ENCODE results near the gene SDR42E2. TPM values are rescaled to one million over a fixed set of nuclear protein-coding genes. Genes with fewer than 3 reads are reported as not detected.
A peak's percentile ranks its signal among the peaks of the same experiment; 100 is the strongest.

Gene SDR42E2
- total RNA-seq, 1 donor from 2014 or later: not detected

DNA sequence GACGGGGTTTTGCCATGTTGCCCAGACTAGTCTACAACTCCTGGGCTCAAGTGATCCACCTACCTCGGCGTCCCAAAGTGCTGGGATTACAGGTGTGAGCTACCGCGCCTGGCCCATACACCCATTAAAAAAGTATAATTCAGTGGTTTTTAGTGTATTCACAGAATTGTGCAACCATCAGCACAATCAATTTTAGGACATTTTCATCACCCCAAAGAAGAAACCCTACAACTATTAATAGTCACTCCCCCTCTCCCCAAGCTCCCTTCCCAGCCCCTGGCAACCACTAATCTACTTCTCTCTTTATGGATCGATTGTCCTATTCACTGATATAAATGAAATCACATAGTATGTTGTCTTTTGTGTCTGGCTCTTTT lies 39.9 kb downstream of the SDR42E2 start:
- peaks cover 2% of the 10 kb centered on the region for H3K4me1 Mint-ChIP-seq (ENCODE audit: low read depth, unreplicated experiment)
- peaks cover 7% of the 10 kb centered on the region for H3K9me3 Mint-ChIP-seq (ENCODE audit: unreplicated experiment)
- TF ChIP-seq, protein P1, sequence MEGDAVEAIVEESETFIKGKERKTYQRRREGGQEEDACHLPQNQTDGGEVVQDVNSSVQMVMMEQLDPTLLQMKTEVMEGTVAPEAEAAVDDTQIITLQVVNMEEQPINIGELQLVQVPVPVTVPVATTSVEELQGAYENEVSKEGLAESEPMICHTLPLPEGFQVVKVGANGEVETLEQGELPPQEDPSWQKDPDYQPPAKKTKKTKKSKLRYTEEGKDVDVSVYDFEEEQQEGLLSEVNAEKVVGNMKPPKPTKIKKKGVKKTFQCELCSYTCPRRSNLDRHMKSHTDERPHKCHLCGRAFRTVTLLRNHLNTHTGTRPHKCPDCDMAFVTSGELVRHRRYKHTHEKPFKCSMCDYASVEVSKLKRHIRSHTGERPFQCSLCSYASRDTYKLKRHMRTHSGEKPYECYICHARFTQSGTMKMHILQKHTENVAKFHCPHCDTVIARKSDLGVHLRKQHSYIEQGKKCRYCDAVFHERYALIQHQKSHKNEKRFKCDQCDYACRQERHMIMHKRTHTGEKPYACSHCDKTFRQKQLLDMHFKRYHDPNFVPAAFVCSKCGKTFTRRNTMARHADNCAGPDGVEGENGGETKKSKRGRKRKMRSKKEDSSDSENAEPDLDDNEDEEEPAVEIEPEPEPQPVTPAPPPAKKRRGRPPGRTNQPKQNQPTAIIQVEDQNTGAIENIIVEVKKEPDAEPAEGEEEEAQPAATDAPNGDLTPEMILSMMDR (IDR thresholded peaks at IDR 0.05; ENCODE audit: partially characterized antibody, unreplicated experiment): no peak
- no peak overlapping the region for H3K27ac Mint-ChIP-seq (ENCODE audit: unreplicated experiment)
- no peak overlapping the region for H3K4me3 Mint-ChIP-seq (ENCODE audit: unreplicated experiment)
- no peak for DNase-seq
- peaks cover 3% of the 10 kb centered on the region for H3K27me3 Mint-ChIP-seq (ENCODE audit: unreplicated experiment)
- no peaks in the 10 kb centered on the region for H3K36me3 Mint-ChIP-seq (ENCODE audit: unreplicated experiment)

DNA sequence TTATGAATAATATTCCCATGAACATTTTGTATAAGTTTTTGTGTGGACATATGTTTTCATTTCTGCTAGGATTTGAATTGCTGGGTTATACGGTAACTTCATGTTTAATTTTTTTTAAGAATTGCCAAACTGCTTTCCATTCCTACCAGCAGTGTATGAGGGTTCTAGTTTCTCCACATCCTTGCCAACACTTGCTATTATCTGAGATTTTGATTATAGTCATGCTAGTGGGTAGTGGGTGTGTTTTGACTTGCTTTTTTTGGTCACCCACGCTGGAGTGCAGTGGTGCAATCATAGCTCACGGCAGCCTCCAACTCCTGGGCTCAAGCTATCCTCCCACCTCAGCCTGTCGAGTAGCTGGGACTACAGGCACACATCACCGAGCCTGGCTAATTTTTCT lies 40.8 kb downstream of the SDR42E2 start:
- H3K4me3 Mint-ChIP-seq (ENCODE audit: unreplicated experiment): no peak overlapping the region
- H3K27ac Mint-ChIP-seq (ENCODE audit: unreplicated experiment): no peak overlapping the region
- H3K36me3 Mint-ChIP-seq (ENCODE audit: unreplicated experiment): no peaks in the 10 kb centered on the region
- no peak for DNase-seq
- peaks cover 9% of the 10 kb centered on the region for H3K9me3 Mint-ChIP-seq (ENCODE audit: unreplicated experiment)
- peaks cover 8% of the 10 kb centered on the region for H3K4me1 Mint-ChIP-seq (ENCODE audit: low read depth, unreplicated experiment)
- TF ChIP-seq, protein P1 (IDR thresholded peaks at IDR 0.05; ENCODE audit: partially characterized antibody, unreplicated experiment): no peak
- H3K27me3 Mint-ChIP-seq (ENCODE audit: unreplicated experiment): peaks cover 10% of the 10 kb centered on the region

DNA sequence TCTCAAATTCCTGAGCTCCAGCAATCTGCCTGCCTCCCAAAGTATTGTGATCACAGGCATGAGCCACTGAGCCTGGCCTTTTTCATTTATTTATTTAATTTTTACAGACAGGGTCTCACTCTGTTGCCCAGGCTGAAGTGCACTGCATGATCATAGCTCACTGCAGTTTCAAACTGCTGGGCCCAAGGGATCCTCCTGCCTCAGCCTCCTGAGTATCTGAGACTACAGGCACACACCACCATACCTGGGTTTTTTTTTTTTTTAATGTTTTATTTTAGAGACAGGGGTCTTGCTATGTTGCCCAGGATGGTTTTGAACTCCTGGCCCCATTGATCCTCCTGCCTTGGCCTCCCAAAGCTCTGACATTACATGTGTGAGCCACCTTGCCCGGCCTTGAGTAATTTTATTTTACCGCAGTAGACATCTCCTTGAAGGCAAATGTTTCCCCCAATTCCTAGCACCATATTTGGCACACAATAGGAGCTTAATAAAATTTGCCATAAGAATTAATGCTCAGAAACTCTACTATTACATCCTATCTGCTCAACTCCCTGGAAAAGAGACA lies 41.9 kb downstream of the SDR42E2 start:
- peaks cover 10% of the 10 kb centered on the region for H3K27me3 Mint-ChIP-seq (ENCODE audit: unreplicated experiment)
- TF ChIP-seq, protein P1 (IDR thresholded peaks at IDR 0.05; ENCODE audit: partially characterized antibody, unreplicated experiment): no peak
- H3K27ac Mint-ChIP-seq (ENCODE audit: unreplicated experiment): peak overlapping the region; percentile 33
- DNase-seq: no peak
- peaks cover 10% of the 10 kb centered on the region for H3K4me1 Mint-ChIP-seq (ENCODE audit: low read depth, unreplicated experiment)
- H3K9me3 Mint-ChIP-seq (ENCODE audit: unreplicated experiment): peaks cover 9% of the 10 kb centered on the region
- H3K36me3 Mint-ChIP-seq (ENCODE audit: unreplicated experiment): no peaks in the 10 kb centered on the region
- no peak overlapping the region for H3K4me3 Mint-ChIP-seq (ENCODE audit: unreplicated experiment)

DNA sequence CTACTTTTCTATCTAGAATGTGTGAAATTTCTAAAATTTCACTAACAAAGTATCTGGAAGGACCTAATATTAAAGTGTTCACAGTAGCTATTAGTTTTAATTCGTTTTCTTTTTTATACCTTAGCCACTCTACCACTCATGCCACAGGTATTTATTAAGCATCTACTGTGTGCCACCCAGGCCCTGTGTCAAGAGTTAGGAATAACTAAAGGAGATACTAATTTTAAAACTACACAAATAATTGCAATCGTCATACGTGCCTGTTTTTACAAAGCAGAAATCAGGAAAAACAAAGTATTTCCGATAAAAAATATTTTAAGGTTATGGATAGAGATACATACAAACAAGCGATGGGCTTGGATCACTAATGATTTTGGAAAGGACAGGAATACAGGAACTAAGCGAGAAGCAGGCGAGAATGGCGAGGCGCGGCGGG lies 43.3 kb downstream of the SDR42E2 start:
- DNase-seq: no peak
- Mint-ChIP-seq H3K9me3 (ENCODE audit: unreplicated experiment) (peaks cover 9% of the 10 kb centered on the region), H3K4me1 (ENCODE audit: low read depth, unreplicated experiment) (peaks cover 10% of the 10 kb centered on the region), H3K36me3 (ENCODE audit: unreplicated experiment) (peaks cover 3% of the 10 kb centered on the region), H3K4me3 (ENCODE audit: unreplicated experiment) (peak overlapping the region; percentile 81), H3K27me3 (ENCODE audit: unreplicated experiment) (peaks cover 10% of the 10 kb centered on the region), H3K27ac (ENCODE audit: unreplicated experiment) (peak overlapping the region; percentile 85)
- TF ChIP-seq, protein P1 (IDR thresholded peaks at IDR 0.05; ENCODE audit: partially characterized antibody, unreplicated experiment): no peak

DNA sequence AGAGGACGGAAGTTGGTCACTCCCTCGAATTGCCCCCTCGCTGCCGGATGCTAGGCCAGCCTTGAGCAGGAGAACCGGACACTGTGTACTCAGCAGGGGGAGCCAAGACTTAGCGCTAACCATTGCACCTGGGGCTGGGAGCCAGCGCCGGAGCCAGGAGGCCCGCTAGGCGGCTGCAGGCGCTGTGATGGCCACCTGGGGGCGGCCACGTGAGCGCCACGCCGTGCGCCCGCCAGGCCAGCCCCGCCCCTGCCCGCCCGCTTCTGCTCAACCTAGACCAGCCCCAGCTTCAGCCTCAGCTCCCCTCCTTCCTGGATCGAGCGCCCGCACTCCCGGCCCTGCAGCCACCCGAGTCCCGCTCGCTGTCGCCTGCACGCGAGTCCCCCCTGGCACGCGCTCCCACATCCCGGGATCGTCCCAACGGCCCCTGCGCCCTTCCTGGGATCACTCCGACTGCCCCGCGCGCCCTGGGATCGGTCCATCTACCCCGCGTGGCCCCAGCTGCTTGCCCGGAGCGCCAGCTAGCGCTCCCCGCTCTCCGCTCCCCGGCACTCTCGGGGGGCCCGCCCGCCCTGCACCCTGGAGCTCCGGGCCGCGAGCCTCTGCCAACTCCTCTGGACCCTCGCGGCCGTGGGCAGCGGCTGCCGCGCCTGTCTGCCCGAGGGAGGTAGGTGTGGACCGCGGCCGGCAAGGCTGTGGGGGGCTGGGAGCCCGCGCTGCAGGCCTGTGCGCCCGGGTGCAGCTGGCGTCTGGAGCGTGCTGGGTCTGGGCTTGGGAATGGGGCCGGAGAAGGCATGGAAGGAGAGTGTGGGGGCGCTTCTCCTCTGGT lies 43.9 kb downstream of the SDR42E2 start, which contains the start of gene EEF2K:
EEF2K (plus strand) TSS at position 266 of the 829 bp plus-strand sequence. CDS start 19,452 bp downstream, outside the sequence.
- H3K27ac Mint-ChIP-seq (ENCODE audit: unreplicated experiment): peak within 1 kb of the TSS; percentile 94
- H3K36me3 Mint-ChIP-seq (ENCODE audit: unreplicated experiment): peaks cover 5% of the 10 kb centered on the region
- peaks cover 9% of the 10 kb centered on the region for H3K9me3 Mint-ChIP-seq (ENCODE audit: unreplicated experiment)
- H3K4me1 Mint-ChIP-seq (ENCODE audit: low read depth, unreplicated experiment): peaks cover 10% of the 10 kb centered on the region
- TF ChIP-seq, protein P1 (IDR thresholded peaks at IDR 0.05; ENCODE audit: partially characterized antibody, unreplicated experiment): peak; percentile 85
- H3K4me3 Mint-ChIP-seq (ENCODE audit: unreplicated experiment): peak within 1 kb of the TSS; percentile 96
- peak; percentile 93 for DNase-seq
- peaks cover 10% of the 10 kb centered on the region for H3K27me3 Mint-ChIP-seq (ENCODE audit: unreplicated experiment)
